ENCODE data around the gene ATP2A1. TPM values are rescaled to one million over a fixed set of nuclear protein-coding genes. Genes with fewer than 3 reads are reported as not detected.

ATP2A1 gene
- polyA plus RNA-seq, 2 donors: 0.25 to 0.69 TPM

- Histone ChIP-seq H3K9me3 (ENCODE audit: control insufficient read depth in 2 of 2, insufficient read depth in 1 of 2, low read depth in 1 of 2, low read length in 1 of 2) (no peaks in the 10 kb centered on the region), H3K27ac (ENCODE audit: low read depth in 2 of 2, low read length in 1 of 2) (no peak overlapping the region), H3K4me1 (ENCODE audit: control insufficient read depth in 2 of 2, insufficient read depth in 2 of 2, low read length in 1 of 2) (no peaks in the 10 kb centered on the region), H3K27me3 (ENCODE audit: control insufficient read depth in 1 of 2, insufficient read depth in 2 of 2, low read length in 2 of 2) (no peaks in the 10 kb centered on the region), H3K36me3 (ENCODE audit: control insufficient read depth in 2 of 2, insufficient read depth in 2 of 2, low read length in 1 of 2) (no peaks in the 10 kb centered on the region), H3K4me3 (ENCODE audit: low read depth in 1 of 2, low read length in 2 of 2) (no peak overlapping the region)
- 72% methylated on average over 14 of the region's 14 CpGs for WGBS, 2 donors
Observed at GRCh38 chr16:28891964-28892890, 13.9 kb downstream of the ATP2A1 start.

DNA sequence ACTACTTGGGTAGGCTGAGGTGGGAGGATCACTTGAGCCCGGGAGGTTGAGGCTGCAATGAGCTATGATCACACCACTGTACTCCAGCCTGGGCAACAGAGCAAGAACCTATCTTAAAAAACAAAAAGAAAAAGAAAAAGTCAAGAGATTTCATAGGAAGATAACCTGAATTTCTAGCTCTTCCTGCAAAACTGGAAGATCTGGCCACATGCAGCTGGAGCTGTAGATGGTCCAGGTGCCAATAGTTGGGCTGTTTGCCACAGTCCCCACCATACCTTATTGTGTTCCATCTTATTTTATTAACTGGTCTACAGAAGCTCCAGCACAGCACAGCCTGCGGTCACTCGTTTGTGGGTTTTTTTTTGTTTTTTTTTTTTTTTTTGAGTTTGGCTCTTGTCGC lies 15.0 kb downstream of the ATP2A1 start:
- WGBS, 2 donors: 90% methylated on average over 4 of the region's 4 CpGs
- no peaks in the 10 kb centered on the region for H3K9me3 ChIP-seq (ENCODE audit: control insufficient read depth in 2 of 2, insufficient read depth in 1 of 2, low read depth in 1 of 2, low read length in 1 of 2)
- no peaks in the 10 kb centered on the region for H3K4me1 ChIP-seq (ENCODE audit: control insufficient read depth in 2 of 2, insufficient read depth in 2 of 2, low read length in 1 of 2)
- H3K27me3 ChIP-seq (ENCODE audit: control insufficient read depth in 1 of 2, insufficient read depth in 2 of 2, low read length in 2 of 2): no peaks in the 10 kb centered on the region
- H3K36me3 ChIP-seq (ENCODE audit: control insufficient read depth in 2 of 2, insufficient read depth in 2 of 2, low read length in 1 of 2): no peaks in the 10 kb centered on the region
- H3K27ac ChIP-seq (ENCODE audit: low read depth in 2 of 2, low read length in 1 of 2): no peak overlapping the region
- no peak overlapping the region for H3K4me3 ChIP-seq (ENCODE audit: low read depth in 1 of 2, low read length in 2 of 2)

DNA sequence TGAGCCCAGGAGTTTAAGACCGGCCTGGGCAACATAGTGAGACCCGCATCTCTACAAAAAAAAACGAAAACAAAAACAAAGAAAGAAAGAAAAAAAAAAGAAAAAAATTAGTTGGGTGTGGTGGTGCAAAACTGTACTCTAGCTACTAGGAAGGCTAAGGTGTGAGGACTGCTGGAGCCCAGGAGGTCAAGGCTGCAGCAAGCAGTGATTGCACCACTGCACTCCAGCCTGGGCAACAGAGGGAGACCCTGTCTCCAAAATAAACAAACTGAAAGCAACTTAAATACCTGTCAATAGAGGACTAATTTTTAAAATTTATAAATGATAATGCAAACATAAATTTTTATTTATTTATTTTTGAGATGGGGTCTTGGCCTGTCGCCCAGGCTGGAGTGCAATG lies 17.3 kb downstream of the ATP2A1 start:
- H3K4me1 ChIP-seq (ENCODE audit: control insufficient read depth in 2 of 2, insufficient read depth in 2 of 2, low read length in 1 of 2): no peaks in the 10 kb centered on the region
- H3K9me3 ChIP-seq (ENCODE audit: control insufficient read depth in 2 of 2, insufficient read depth in 1 of 2, low read depth in 1 of 2, low read length in 1 of 2): no peaks in the 10 kb centered on the region
- no peak overlapping the region for H3K4me3 ChIP-seq (ENCODE audit: low read depth in 1 of 2, low read length in 2 of 2)
- no peaks in the 10 kb centered on the region for H3K27me3 ChIP-seq (ENCODE audit: control insufficient read depth in 1 of 2, insufficient read depth in 2 of 2, low read length in 2 of 2)
- H3K36me3 ChIP-seq (ENCODE audit: control insufficient read depth in 2 of 2, insufficient read depth in 2 of 2, low read length in 1 of 2): no peaks in the 10 kb centered on the region
- no peak overlapping the region for H3K27ac ChIP-seq (ENCODE audit: low read depth in 2 of 2, low read length in 1 of 2)
- 86 to 88% methylated on average over 4 of the region's 4 CpGs for WGBS, 2 donors

GRCh38 chr16:28897826-28898225 lies 19.5 kb downstream of the ATP2A1 start:
- H3K4me1 ChIP-seq (ENCODE audit: control insufficient read depth in 2 of 2, insufficient read depth in 2 of 2, low read length in 1 of 2): no peaks in the 10 kb centered on the region
- no peak overlapping the region for H3K27ac ChIP-seq (ENCODE audit: low read depth in 2 of 2, low read length in 1 of 2)
- H3K4me3 ChIP-seq (ENCODE audit: low read depth in 1 of 2, low read length in 2 of 2): no peak overlapping the region
- 80 to 81% methylated on average over 4 of the region's 4 CpGs for WGBS, 2 donors
- H3K9me3 ChIP-seq (ENCODE audit: control insufficient read depth in 2 of 2, insufficient read depth in 1 of 2, low read depth in 1 of 2, low read length in 1 of 2): no peaks in the 10 kb centered on the region
- no peaks in the 10 kb centered on the region for H3K36me3 ChIP-seq (ENCODE audit: control insufficient read depth in 2 of 2, insufficient read depth in 2 of 2, low read length in 1 of 2)
- no peaks in the 10 kb centered on the region for H3K27me3 ChIP-seq (ENCODE audit: control insufficient read depth in 1 of 2, insufficient read depth in 2 of 2, low read length in 2 of 2)

- Histone ChIP-seq H3K27me3 (ENCODE audit: control insufficient read depth in 1 of 2, insufficient read depth in 2 of 2, low read length in 2 of 2) (no peaks in the 10 kb centered on the region), H3K27ac (ENCODE audit: low read depth in 2 of 2, low read length in 1 of 2) (no peak overlapping the region), H3K36me3 (ENCODE audit: control insufficient read depth in 2 of 2, insufficient read depth in 2 of 2, low read length in 1 of 2) (no peaks in the 10 kb centered on the region), H3K4me3 (ENCODE audit: low read depth in 1 of 2, low read length in 2 of 2) (no peak overlapping the region), H3K4me1 (ENCODE audit: control insufficient read depth in 2 of 2, insufficient read depth in 2 of 2, low read length in 1 of 2) (no peaks in the 10 kb centered on the region), H3K9me3 (ENCODE audit: control insufficient read depth in 2 of 2, insufficient read depth in 1 of 2, low read depth in 1 of 2, low read length in 1 of 2) (no peaks in the 10 kb centered on the region)
- 84 to 86% methylated on average over 15 of the region's 15 CpGs for WGBS, 2 donors
Observed at GRCh38 chr16:28898266-28898665, 20.0 kb downstream of the ATP2A1 start.

GRCh38 chr16:28898942-28899341 lies 20.7 kb downstream of the ATP2A1 start:
- WGBS, 2 donors: 85% methylated on average over 4 of the region's 4 CpGs

DNA sequence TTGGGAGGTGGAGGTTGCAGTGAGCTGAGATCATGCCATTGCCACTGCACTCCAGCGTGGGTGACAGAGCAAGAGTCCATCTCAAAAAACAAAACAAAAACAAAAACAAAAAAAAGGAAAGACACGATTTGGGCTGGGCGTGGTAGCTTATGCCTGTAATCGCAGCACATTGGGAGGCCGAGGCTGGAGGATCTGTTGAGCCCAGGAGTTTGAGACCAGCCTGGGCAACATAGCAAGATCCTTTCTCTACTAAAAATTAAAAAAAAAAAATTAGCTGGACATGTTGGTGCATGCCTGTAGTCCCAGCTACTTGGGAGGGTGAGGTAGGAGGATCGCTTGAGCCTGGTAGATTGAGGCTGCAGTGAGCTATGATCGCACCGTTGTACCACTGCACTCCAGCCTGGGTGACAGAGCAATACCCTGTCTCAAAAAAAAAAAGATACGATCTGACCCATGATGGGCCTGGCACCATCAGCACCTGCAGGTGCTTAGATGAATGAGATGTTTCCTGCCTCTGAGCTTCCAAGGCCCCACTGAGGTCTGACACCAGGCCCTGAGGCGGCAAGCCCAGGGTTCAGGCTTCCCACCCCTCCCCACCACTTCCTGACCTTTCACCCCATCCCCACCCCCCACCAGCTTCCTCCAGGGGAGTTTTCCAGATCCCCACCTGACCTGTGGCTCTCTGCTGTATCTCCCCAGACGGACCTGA lies 21.7 kb downstream of the ATP2A1 start:
- H3K9me3 ChIP-seq (ENCODE audit: control insufficient read depth in 2 of 2, insufficient read depth in 1 of 2, low read depth in 1 of 2, low read length in 1 of 2): no peaks in the 10 kb centered on the region
- no peak overlapping the region for H3K4me3 ChIP-seq (ENCODE audit: low read depth in 1 of 2, low read length in 2 of 2)
- peaks cover 0 to 3% of the 10 kb centered on the region in 2 donors for H3K36me3 ChIP-seq (ENCODE audit: control insufficient read depth in 2 of 2, insufficient read depth in 2 of 2, low read length in 1 of 2)
- WGBS, 2 donors: 85 to 91% methylated on average over 11 of the region's 11 CpGs
- no peak overlapping the region for H3K27ac ChIP-seq (ENCODE audit: low read depth in 2 of 2, low read length in 1 of 2)
- H3K27me3 ChIP-seq (ENCODE audit: control insufficient read depth in 1 of 2, insufficient read depth in 2 of 2, low read length in 2 of 2): no peaks in the 10 kb centered on the region
- no peaks in the 10 kb centered on the region for H3K4me1 ChIP-seq (ENCODE audit: control insufficient read depth in 2 of 2, insufficient read depth in 2 of 2, low read length in 1 of 2)

More at GRCh38 chr16:28898942-28899341, 20.7 kb downstream of the ATP2A1 start:
- H3K27ac ChIP-seq (ENCODE audit: low read depth in 2 of 2, low read length in 1 of 2): no peak overlapping the region
- H3K36me3 ChIP-seq (ENCODE audit: control insufficient read depth in 2 of 2, insufficient read depth in 2 of 2, low read length in 1 of 2): no peaks in the 10 kb centered on the region
- no peaks in the 10 kb centered on the region for H3K4me1 ChIP-seq (ENCODE audit: control insufficient read depth in 2 of 2, insufficient read depth in 2 of 2, low read length in 1 of 2)
- H3K27me3 ChIP-seq (ENCODE audit: control insufficient read depth in 1 of 2, insufficient read depth in 2 of 2, low read length in 2 of 2): no peaks in the 10 kb centered on the region
- H3K4me3 ChIP-seq (ENCODE audit: low read depth in 1 of 2, low read length in 2 of 2): no peak overlapping the region
- H3K9me3 ChIP-seq (ENCODE audit: control insufficient read depth in 2 of 2, insufficient read depth in 1 of 2, low read depth in 1 of 2, low read length in 1 of 2): no peaks in the 10 kb centered on the region

DNA sequence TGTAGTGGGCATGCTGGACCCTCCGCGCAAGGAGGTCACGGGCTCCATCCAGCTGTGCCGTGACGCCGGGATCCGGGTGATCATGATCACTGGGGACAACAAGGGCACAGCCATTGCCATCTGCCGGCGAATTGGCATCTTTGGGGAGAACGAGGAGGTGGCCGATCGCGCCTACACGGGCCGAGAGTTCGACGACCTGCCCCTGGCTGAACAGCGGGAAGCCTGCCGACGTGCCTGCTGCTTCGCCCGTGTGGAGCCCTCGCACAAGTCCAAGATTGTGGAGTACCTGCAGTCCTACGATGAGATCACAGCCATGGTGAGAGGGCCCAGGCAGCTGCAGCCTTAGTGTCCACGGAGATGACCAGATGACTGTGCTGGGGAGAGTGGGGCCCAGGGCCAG lies 22.3 kb downstream of the ATP2A1 start:
- WGBS, 2 donors: 91 to 94% methylated on average over 25 of the region's 25 CpGs
- H3K27me3 ChIP-seq (ENCODE audit: control insufficient read depth in 1 of 2, insufficient read depth in 2 of 2, low read length in 2 of 2): no peaks in the 10 kb centered on the region

GRCh38 chr16:28901862-28902261 lies 23.6 kb downstream of the ATP2A1 start:
- H3K27ac ChIP-seq (ENCODE audit: low read depth in 2 of 2, low read length in 1 of 2): no peak overlapping the region
- WGBS, 2 donors: 82 to 88% methylated on average over 15 of the region's 15 CpGs
- H3K9me3 ChIP-seq (ENCODE audit: control insufficient read depth in 2 of 2, insufficient read depth in 1 of 2, low read depth in 1 of 2, low read length in 1 of 2): no peaks in the 10 kb centered on the region
- peaks cover 0 to 12% of the 10 kb centered on the region in 2 donors for H3K36me3 ChIP-seq (ENCODE audit: control insufficient read depth in 2 of 2, insufficient read depth in 2 of 2, low read length in 1 of 2)
- H3K4me1 ChIP-seq (ENCODE audit: control insufficient read depth in 2 of 2, insufficient read depth in 2 of 2, low read length in 1 of 2): no peaks in the 10 kb centered on the region
- no peaks in the 10 kb centered on the region for H3K27me3 ChIP-seq (ENCODE audit: control insufficient read depth in 1 of 2, insufficient read depth in 2 of 2, low read length in 2 of 2)
- H3K4me3 ChIP-seq (ENCODE audit: low read depth in 1 of 2, low read length in 2 of 2): no peak overlapping the region

More for the DNA sequence above, 22.3 kb downstream of the ATP2A1 start:
- H3K27ac ChIP-seq (ENCODE audit: low read depth in 2 of 2, low read length in 1 of 2): no peak overlapping the region
- H3K36me3 ChIP-seq (ENCODE audit: control insufficient read depth in 2 of 2, insufficient read depth in 2 of 2, low read length in 1 of 2): peaks cover 0 to 5% of the 10 kb centered on the region in 2 donors
- H3K9me3 ChIP-seq (ENCODE audit: control insufficient read depth in 2 of 2, insufficient read depth in 1 of 2, low read depth in 1 of 2, low read length in 1 of 2): no peaks in the 10 kb centered on the region
- H3K4me3 ChIP-seq (ENCODE audit: low read depth in 1 of 2, low read length in 2 of 2): no peak overlapping the region
- no peaks in the 10 kb centered on the region for H3K4me1 ChIP-seq (ENCODE audit: control insufficient read depth in 2 of 2, insufficient read depth in 2 of 2, low read length in 1 of 2)
